Activated CD8-positive, alpha-beta T cell treated with anti-CD3 and anti-CD28 coated beads, Interleukin-2, amount 10 ng/mL, durations not matched to agents 7 days and 5 days (primary cell): Measurements from ENCODE around the gene SYT2. TPM values are rescaled to one million over a fixed set of nuclear protein-coding genes. Genes with fewer than 3 reads are reported as not detected.
A peak's percentile ranks its signal among the peaks of the same experiment; 100 is the strongest.
"Not testable (repeated sequence)": the region's sequence is repeated elsewhere in the genome, so short reads cannot be mapped to it uniquely, and the experiment has no call there.

ENCODE experiments used
- ATAC-seq: fragments of 150-1000 bp; cut with Tn5 transposase; one replicate; pipeline ENCODE4 v1.10.0; 2021; ENCODE audit warnings: moderate library complexity
- CTCF ChIA-PET: fragments of 350-600 bp; sonication (Branson Sonifier 250); formaldehyde crosslinking; loops from one replicate; lab custom pipeline; 2021; ENCODE audit warnings: antibody characterized with exemption; lab: Charles Lee
- POLR2A ChIA-PET: fragments of 350-600 bp; sonication (Branson Sonifier 250); formaldehyde crosslinking; loops from one replicate; lab custom pipeline; 2021; ENCODE audit warnings: antibody characterized with exemption; lab: Charles Lee
- DNase-seq: peaks from one replicate; pipeline ENCODE4 v3.0.0-alpha.2; 2020
- H3K27ac Mint-ChIP-seq: one replicate; pipeline ENCODE4 v1.8.0; 2021; ENCODE audit warnings: mild to moderate bottlenecking, mixed read lengths
- H3K27me3 Mint-ChIP-seq: one replicate; pipeline ENCODE4 v1.8.0; 2021; ENCODE audit warnings: low read depth, mixed read lengths
- H3K36me3 Mint-ChIP-seq: one replicate; pipeline ENCODE4 v1.8.0; 2021; ENCODE audit warnings: low read depth, mixed read lengths
- H3K4me1 Mint-ChIP-seq: one replicate; pipeline ENCODE4 v1.8.0; 2021; ENCODE audit warnings: low read depth, mixed read lengths
- H3K4me3 Mint-ChIP-seq: one replicate; pipeline ENCODE4 v1.8.0; 2021; ENCODE audit warnings: mild to moderate bottlenecking, mixed read lengths
- H3K9me3 Mint-ChIP-seq: one replicate; pipeline ENCODE4 v1.8.0; 2022; ENCODE audit warnings: mixed read lengths; ENCODE audit not compliant: insufficient read depth
- total RNA-seq, 2 experiments: library from RNA; stranded (reverse); gene quantifications; one replicate each; pipeline ENCODE4 v1.2.3, GENCODE V29; 2021

The SYT2 gene
- total RNA-seq, 2 experiments from 2014 or later: not detected

- H3K27ac Mint-ChIP-seq: no peak overlapping the region
- peaks cover 29% of the 10 kb centered on the region for H3K27me3 Mint-ChIP-seq
- no peak overlapping the region for H3K4me3 Mint-ChIP-seq
- H3K36me3 Mint-ChIP-seq: no peaks in the 10 kb centered on the region
- ATAC-seq (no peak), DNase-seq (no peak)
- POLR2A ChIA-PET: no interaction called here
- H3K4me1 Mint-ChIP-seq: no peaks in the 10 kb centered on the region
- CTCF ChIA-PET: no interaction called here
- no peaks in the 10 kb centered on the region for H3K9me3 Mint-ChIP-seq
These were observed 56.2 kb downstream of the SYT2 start for GRCh38 chr1:202654079-202654478.

- no peaks in the 10 kb centered on the region for H3K9me3 Mint-ChIP-seq
- no peak overlapping the region for H3K27ac Mint-ChIP-seq
- no peaks in the 10 kb centered on the region for H3K4me1 Mint-ChIP-seq
- ATAC-seq (no peak), DNase-seq (no peak)
- no peak overlapping the region for H3K4me3 Mint-ChIP-seq
- POLR2A ChIA-PET: no interaction called here
- H3K36me3 Mint-ChIP-seq: no peaks in the 10 kb centered on the region
- CTCF ChIA-PET: interaction anchor here (1.0 kb wide), 1 partner anchor 15 kb away, joined by 3 read pairs; no protein-coding TSS in a partner anchor
- H3K27me3 Mint-ChIP-seq: peaks cover 56% of the 10 kb centered on the region
These were observed 60.5 kb downstream of the SYT2 start for GRCh38 chr1:202649553-202650392.

- Mint-ChIP-seq H3K36me3 (no peaks in the 10 kb centered on the region), H3K27ac (no peak overlapping the region), H3K4me3 (no peak overlapping the region), H3K9me3 (no peaks in the 10 kb centered on the region), H3K27me3 (peaks cover 64% of the 10 kb centered on the region), H3K4me1 (peaks cover 2% of the 10 kb centered on the region)
- POLR2A ChIA-PET: no interaction called here
- CTCF ChIA-PET: interaction anchor here (1.0 kb wide), 1 partner anchor 17 kb away, joined by 3 read pairs; no protein-coding TSS in a partner anchor
- ATAC-seq (no peak), DNase-seq (no peak)
These were observed 61.5 kb downstream of the SYT2 start for GRCh38 chr1:202648605-202649226.

- CTCF ChIA-PET: no interaction called here
- Mint-ChIP-seq H3K9me3 (no peaks in the 10 kb centered on the region), H3K27ac (no peak overlapping the region), H3K36me3 (no peaks in the 10 kb centered on the region), H3K4me1 (peaks cover 12% of the 10 kb centered on the region), H3K27me3 (peaks cover 79% of the 10 kb centered on the region), H3K4me3 (no peak overlapping the region)
- no peak for DNase-seq
- no peak for ATAC-seq
- POLR2A ChIA-PET: no interaction called here
These were observed 65.2 kb downstream of the SYT2 start for GRCh38 chr1:202645097-202645476.

GRCh38 chr1:202644219-202645096 lies 65.8 kb downstream of the SYT2 start:
- DNase-seq (no peak), ATAC-seq (no peak)
- ChIA-PET POLR2A (no interaction called here), CTCF (no interaction called here)
- H3K27ac Mint-ChIP-seq: no peak overlapping the region
- H3K4me3 Mint-ChIP-seq: no peak overlapping the region
- H3K36me3 Mint-ChIP-seq: no peaks in the 10 kb centered on the region
- H3K4me1 Mint-ChIP-seq: peaks cover 12% of the 10 kb centered on the region
- peaks cover 84% of the 10 kb centered on the region for H3K27me3 Mint-ChIP-seq
- no peaks in the 10 kb centered on the region for H3K9me3 Mint-ChIP-seq

- DNase-seq (no peak), ATAC-seq (peak; percentile 33)
- Mint-ChIP-seq H3K4me1 (peaks cover 12% of the 10 kb centered on the region), H3K9me3 (no peaks in the 10 kb centered on the region), H3K4me3 (no peak overlapping the region), H3K27ac (no peak overlapping the region), H3K36me3 (no peaks in the 10 kb centered on the region), H3K27me3 (peaks cover 85% of the 10 kb centered on the region)
- CTCF ChIA-PET: no interaction called here
- POLR2A ChIA-PET: no interaction called here
These were observed 66.6 kb downstream of the SYT2 start for GRCh38 chr1:202643397-202644218.

- ATAC-seq: peak; percentile 40
- Mint-ChIP-seq H3K9me3 (no peaks in the 10 kb centered on the region), H3K36me3 (no peaks in the 10 kb centered on the region), H3K27me3 (peaks cover 88% of the 10 kb centered on the region), H3K4me1 (peaks cover 12% of the 10 kb centered on the region), H3K4me3 (no peak overlapping the region), H3K27ac (no peak overlapping the region)
- no peak for DNase-seq
- CTCF ChIA-PET: no interaction called here
- POLR2A ChIA-PET: no interaction called here
These were observed 67.5 kb downstream of the SYT2 start for GRCh38 chr1:202642619-202643291.

- H3K4me1 Mint-ChIP-seq: peaks cover 12% of the 10 kb centered on the region
- DNase-seq (no peak), ATAC-seq (no peak)
- H3K27ac Mint-ChIP-seq: no peak overlapping the region
- peaks cover 82% of the 10 kb centered on the region for H3K27me3 Mint-ChIP-seq
- ChIA-PET CTCF (no interaction called here), POLR2A (no interaction called here)
- H3K9me3 Mint-ChIP-seq: no peaks in the 10 kb centered on the region
- no peak overlapping the region for H3K4me3 Mint-ChIP-seq
- H3K36me3 Mint-ChIP-seq: no peaks in the 10 kb centered on the region
These were observed 68.0 kb downstream of the SYT2 start for GRCh38 chr1:202642212-202642611.

GRCh38 chr1:202639500-202639899 lies 70.8 kb downstream of the SYT2 start:
- ChIA-PET POLR2A (no interaction called here), CTCF (no interaction called here)
- ATAC-seq (no peak), DNase-seq (no peak)
- no peaks in the 10 kb centered on the region for H3K36me3 Mint-ChIP-seq
- H3K27me3 Mint-ChIP-seq: peaks cover 72% of the 10 kb centered on the region
- H3K4me1 Mint-ChIP-seq: peaks cover 12% of the 10 kb centered on the region
- no peak overlapping the region for H3K27ac Mint-ChIP-seq
- no peak overlapping the region for H3K4me3 Mint-ChIP-seq
- H3K9me3 Mint-ChIP-seq: no peaks in the 10 kb centered on the region

- ATAC-seq, H3K27ac Mint-ChIP-seq, DNase-seq, H3K9me3 Mint-ChIP-seq, H3K4me3 Mint-ChIP-seq, CTCF ChIA-PET, POLR2A ChIA-PET, H3K36me3 Mint-ChIP-seq: not testable (repeated sequence)
- H3K4me1 Mint-ChIP-seq: peaks cover 10% of the 10 kb centered on the region
- peaks cover 68% of the 10 kb centered on the region for H3K27me3 Mint-ChIP-seq
These were observed 71.5 kb downstream of the SYT2 start for GRCh38 chr1:202638701-202639305.
